Vagina (tissue), 2 donors: ENCODE data around the gene APLF.

ENCODE experiments used
- CTCF ChIP-seq, 3 experiments: fragments of 450-650 bp in 2 of 3; fragments of 200-600 bp in 1 of 3; sonication (generic) in 1 of 3; IDR thresholded peaks; one replicate each; pipeline ENCODE4 v1.5.1; 2017 to 2019; ENCODE audit warnings: antibody characterized with exemption in 3 of 3, mild to moderate bottlenecking in 2 of 3, moderate library complexity in 2 of 3
- POLR2A ChIP-seq, 2 donors: fragments of 450-650 bp; IDR thresholded peaks; one replicate each; pipeline ENCODE4 v1.6.1; 2017; ENCODE audit warnings: antibody characterized with exemption in 2 of 2, mild to moderate bottlenecking in 2 of 2, moderate library complexity in 2 of 2
- POLR2AphosphoS5 ChIP-seq, 2 donors: sonication (generic); formaldehyde crosslinking; IDR thresholded peaks; one replicate each; pipeline ENCODE4 v1.9.0; 2017; ENCODE audit warnings: antibody characterized with exemption in 2 of 2, mild to moderate bottlenecking in 2 of 2, low read depth in 1 of 2; ENCODE audit not compliant: insufficient read depth in 1 of 2

DNA sequence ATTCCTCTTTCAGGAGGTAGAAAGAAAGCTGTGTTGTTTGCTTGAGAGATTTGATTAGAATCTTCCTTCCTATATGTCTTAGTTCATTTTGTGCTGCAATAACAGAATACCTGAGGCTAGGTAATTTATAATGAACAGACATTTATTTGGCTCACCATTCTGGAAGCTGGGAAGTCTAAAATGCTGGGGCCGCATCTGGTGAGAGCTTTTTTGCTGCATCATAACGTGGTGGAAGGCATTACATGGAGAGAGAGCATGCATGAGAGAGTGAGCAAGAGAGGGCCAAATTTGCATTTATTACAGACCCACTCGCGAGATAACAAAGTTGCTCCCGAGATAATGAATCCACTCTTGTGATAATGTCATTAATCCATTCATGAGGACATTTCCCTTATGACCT is 34.4 kb downstream of the APLF start:
- TF ChIP-seq POLR2A (IDR thresholded peaks at IDR 0.05) (no peak), CTCF (IDR thresholded peaks at IDR 0.05) (no peak), POLR2AphosphoS5 (IDR thresholded peaks at IDR 0.05; ENCODE audit: insufficient read depth in 1 of 2, low read depth in 1 of 2) (no peak)
